Measurements from ENCODE around the gene CAV2.

Gene CAV2

GRCh38 chr7:116496653-116497052 lies 2.9 kb upstream of the CAV2 start:
- no peak for DNase-seq

DNA sequence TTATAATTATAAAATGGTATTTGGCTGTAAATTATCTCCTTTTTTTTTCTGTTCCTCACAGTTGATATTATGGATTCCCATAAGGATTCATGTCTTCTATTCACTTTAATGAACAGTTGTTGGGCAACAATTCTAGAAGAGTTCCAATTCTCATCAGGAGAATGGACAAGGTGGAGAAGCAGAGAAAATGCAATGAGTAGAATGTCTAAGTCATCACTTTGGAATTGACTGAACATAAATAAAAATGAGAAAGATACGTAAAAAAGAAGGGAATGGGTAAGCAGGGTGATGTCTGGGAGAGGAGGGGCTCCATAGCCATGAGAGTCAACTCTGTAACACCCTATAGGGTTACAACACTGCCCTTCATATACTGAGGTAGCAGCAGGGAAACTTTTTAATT lies 1.8 kb upstream of the CAV2 start:
- DNase-seq: no peak

GRCh38 chr7:116500078-116500853 lies 728 bp downstream of the CAV2 start:
- DNase-seq: peak; percentile 57

DNA sequence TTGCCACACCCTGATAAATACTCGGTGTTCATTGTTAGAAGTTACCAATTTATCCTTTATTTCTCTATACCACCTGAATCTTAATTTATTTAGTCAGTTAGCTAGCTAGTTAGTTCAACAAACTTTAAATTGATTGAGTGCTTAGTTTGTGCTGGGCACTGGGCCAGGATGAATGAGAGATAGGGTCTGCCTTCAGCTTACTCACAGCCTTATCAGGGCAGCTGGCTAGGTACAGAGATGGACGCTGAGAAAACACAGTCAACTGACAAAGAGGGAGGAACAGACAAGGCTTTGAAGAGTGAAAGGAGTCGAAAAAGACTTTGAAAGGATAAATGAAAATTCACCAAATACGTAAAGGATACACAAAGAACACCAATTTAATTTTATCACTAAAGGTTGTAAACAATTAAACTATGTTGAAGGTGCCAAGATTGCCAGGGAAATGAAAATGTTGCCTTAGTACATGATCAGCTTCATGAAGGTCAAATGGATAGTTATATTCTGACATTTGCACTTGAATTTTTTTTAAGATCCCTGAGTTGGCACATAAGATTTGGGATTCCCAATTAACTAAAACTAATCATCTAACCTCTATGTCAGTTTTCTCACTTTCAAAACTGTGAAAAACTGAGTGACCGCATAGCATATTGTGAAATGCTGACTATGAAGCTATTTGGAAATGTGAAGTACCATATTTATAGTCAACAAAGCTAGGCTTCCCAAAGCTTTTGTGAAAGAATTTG lies 2.1 kb downstream of the CAV2 start:
- no peak for DNase-seq

GRCh38 chr7:116502201-116503096 lies 2.9 kb downstream of the CAV2 start:
- DNase-seq: no peak

DNA sequence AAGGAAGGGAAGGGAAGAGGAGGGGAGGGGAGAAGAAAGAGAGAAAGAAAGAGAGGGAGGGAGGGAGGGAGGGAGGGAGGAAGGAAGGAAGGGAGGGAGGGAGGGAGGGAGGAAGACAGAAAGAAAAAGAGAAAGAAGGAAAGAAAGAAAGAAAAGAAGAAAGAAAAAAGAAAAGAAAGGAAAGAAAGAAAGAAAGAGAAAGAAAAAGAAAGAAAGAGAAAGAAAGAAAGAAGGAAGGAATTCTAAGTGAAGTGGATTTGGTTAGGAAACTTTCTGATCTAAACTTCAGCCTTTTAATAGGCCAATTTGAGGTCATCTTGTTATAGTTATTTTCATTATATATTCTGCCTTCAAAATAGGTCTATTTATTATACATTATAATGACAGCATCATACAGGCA lies 4.3 kb downstream of the CAV2 start:
- no peak for DNase-seq

DNA sequence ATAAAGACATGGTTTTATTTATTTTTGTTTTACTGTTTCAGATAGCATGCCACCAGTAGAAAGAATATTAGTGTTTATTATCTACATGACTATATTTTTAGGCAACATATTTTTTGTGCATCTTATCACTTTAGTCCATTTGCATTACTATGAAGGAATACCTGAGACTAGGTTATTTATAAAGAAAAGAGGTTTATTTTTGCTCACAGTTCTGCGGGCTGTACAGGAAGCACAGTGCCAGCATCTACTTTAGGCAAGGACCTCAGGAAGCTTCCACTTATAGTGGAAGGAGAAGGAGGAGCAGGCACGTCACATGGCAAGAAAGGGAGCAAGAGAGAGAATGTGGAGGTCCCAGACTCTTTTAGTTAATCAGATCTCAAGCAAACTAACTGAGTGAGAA lies 5.7 kb downstream of the CAV2 start:
- DNase-seq: no peak

- no peak for DNase-seq
Measured at GRCh38 chr7:116505823-116506222, 6.3 kb downstream of the CAV2 start.

- DNase-seq: no peak
Measured at GRCh38 chr7:116509982-116510579, 10.5 kb downstream of the CAV2 start.

DNA sequence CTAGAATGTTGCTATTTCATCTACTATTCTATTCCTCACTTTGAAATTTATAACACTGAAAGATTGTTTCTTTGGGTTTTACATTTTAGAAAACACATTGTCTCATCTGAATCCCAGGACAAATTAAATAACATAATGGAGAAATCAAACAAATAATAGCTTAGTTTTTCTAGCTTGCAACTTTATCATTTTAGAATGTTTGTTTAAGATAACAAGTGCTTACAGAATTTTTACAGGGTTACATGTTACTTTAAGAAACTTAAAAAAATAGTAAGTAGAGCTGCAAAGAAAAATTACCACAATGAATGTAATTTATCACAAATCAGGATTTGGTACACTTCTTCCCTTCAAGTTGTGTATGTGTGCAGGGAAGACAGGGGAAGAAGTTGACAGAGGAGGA lies 11.3 kb downstream of the CAV2 start:
- no peak for DNase-seq

DNA sequence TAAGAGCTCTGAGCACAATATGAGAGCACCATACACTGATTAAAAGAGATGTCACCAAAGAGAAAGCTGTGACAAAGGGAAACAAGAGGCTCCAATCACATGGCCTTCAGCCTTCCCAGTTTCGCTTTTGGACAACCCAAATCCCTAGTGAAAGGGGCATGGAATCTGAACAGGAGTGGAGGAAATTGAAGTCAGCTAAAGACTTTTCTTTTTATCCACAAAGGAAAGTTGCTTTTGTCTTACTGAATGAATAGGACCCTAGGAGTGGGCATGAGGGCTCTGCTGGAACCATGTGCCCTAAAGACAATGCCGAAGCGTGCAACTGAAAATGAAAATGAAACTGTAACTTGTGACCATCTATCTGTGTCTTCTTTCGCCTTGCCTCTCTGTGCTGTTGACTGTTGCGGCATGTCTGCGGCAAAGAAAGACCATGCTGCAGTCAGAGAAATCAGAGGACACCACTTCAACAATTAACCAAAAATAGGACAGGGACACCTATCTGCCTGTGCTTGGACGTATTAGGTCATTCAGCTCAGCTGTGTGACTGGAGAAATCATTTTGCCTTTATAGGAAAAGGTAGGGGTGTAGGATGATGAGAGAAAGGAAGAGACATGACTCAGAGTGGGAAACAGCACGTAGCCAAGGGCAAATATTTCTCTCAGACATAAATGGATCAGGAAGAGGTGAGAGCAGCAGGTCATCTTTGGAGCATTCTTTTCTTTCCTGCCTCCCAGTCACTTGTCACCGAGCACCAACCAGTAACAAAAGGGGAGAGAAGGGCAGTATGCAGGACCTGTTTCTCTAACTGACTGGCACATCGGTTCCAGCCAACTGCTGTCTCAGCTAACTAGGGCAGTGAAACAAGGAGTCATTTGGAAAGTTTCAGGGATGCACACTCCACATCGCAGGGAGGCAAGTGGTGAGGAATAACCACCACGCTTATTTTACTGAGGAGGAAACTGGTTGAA lies 12.3 kb downstream of the CAV2 start:
- DNase-seq: no peak

DNA sequence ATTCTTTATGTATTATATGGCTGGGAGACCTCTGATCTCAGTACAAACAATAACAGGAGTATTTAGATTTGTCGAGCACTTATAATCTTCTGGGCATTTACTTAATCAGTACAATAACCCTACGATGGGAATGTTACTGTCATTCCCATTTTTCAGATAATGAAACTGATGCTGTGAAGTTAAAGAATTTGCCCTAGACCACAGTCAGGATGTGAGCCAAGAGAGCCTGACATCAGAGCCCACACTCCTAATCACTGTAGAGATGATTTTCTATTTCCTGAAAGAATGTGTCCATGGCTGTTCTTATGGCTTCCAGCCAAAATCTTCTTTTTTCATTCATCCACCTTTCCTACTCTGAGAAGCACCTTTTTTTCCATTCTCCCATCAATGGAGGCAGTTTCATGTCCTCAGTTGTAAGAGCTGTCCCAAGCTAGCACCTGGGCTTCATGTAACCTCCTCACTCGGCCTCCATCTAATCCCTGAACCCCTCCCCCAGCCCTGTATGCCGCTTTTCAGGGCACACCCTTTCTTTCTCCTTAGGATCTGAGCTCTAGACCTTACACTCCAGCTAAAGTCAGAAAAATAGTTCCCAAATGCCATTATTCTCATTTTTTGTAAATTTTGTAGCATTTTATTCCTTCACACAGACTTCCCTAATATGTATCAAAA lies 13.1 kb downstream of the CAV2 start:
- DNase-seq: no peak

DNA sequence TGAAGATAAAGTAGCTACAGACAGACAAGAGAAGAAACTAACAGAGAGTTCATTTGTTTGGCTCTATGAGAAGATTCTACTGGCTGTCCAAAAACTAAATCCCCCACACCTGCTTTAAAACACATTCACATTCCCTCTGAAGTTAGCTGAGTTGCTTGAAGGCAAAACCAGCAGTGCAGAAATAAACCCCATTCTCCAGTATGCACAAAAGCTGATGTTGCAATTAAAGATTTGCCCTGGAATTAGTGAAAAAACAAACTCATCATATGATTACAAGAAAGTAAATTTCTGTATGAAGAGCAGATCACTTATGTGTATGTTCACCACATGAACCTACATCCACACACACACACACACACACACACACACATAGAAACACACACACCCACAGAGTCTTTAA lies 16.0 kb downstream of the CAV2 start:
- no peak for DNase-seq

DNA sequence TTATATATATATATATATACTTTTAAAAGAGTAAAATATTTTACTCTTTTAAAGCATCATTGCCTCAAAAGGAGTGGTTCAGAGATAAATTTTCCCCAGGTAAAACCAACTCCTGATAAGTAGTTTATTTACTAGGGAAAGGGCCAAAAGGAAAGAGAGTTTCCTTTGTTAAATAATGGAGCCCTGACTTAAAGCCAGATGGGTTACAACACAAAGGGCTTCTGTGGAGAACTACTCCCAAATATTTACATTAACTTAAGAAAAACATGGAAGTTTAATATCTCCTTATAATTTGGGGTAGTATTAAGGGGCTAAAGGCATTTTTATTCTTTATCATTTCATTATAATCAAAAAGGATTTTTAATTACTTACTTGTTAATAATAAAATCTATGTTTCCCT lies 16.8 kb downstream of the CAV2 start:
- no peak for DNase-seq

DNA sequence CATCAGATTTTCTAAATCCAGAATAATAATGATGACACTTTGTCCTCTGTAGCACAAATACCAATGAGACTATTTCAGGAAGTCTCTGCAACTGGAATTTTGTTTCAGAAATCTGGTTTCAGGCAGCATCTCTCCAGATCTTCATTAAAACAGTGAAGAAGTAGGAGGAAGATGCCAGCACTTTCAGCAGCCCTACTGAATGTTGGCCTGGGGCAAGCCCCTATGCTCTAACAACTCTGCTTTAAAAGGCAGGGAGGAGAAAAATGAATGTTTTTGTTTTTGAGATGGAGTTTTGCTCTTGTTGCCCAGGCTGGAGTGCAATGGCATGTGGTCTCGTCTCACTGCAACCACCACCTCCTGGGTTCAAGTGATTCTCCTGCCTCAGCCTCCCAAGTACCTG lies 18.1 kb downstream of the CAV2 start:
- DNase-seq: no peak

- DNase-seq: no peak
Measured at GRCh38 chr7:116518961-116519360, 19.4 kb downstream of the CAV2 start.

DNA sequence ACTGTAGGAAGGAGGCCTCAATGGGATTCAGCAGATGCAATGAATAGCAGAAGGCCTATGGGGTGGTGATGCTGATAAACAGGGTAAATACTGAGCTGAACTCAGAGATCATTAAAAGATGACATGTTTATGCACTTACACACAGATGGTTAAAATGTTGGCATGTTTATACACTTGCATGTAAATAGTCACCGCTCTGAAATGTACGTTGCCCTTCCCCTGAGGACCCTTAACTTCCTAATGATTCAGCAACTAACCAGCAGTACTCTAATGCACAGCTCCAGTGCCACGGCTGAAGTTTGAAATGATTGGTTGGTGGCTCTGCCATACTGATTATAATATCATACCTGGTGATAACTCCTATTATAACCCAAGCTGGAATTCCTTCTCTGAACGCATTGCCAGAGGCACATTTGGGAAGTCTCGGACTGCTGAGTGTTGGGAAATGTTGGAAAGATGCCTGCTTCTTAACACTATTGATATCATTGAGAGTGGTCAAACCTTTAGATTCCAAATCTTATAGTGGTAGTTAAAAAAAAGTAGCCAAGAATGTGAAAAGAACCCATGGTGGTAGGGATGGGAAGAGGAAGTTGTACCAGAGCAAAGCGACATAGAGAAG lies 21.6 kb downstream of the CAV2 start:
- no peak for DNase-seq

DNA sequence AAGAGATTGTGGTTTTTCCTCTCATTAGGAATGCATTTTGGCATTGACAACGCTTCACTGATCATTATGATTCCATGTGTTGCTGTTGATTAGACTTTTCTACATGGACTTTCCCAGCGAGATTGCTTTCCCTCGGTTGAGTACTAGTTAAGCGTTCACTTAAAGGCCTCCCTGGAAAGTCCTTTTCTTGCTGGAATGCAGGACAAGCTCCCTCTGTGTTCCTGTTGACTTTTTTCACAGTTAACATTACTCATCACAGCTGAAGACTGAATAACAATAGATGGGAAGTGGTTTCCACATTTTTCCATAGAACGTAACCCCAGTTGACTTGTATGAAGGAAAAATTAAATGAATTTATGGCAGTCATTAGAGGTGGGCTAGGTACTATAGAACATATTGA lies 22.7 kb downstream of the CAV2 start:
- no peak for DNase-seq

GRCh38 chr7:116524221-116524608 lies 24.7 kb downstream of the CAV2 start:
- DNase-seq: no peak

GRCh38 chr7:116524609-116525297 lies 25.2 kb downstream of the CAV2 start, which contains the start of gene CAV1:
Gene CAV1, plus strand, starts transcription at chr7:116525036. Its CDS starts 27 bp downstream, at chr7:116525063.
- DNase-seq: peak; percentile 78
